ENCODE data around the gene CSAG1.
"Not testable (repeated sequence)": the region's sequence is repeated elsewhere in the genome, so short reads cannot be mapped to it uniquely, and the experiment has no call there.

DNA sequence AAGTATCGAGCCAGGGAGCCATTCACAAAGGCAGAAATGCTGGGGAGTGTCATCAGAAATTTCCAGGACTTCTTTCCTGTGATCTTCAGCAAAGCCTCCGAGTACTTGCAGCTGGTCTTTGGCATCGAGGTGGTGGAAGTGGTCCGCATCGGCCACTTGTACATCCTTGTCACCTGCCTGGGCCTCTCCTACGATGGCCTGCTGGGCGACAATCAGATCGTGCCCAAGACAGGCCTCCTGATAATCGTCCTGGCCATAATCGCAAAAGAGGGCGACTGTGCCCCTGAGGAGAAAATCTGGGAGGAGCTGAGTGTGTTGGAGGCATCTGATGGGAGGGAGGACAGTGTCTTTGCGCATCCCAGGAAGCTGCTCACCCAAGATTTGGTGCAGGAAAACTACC lies 3.0 kb upstream of the CSAG1 start:
- TF ChIP-seq, protein P1, sequence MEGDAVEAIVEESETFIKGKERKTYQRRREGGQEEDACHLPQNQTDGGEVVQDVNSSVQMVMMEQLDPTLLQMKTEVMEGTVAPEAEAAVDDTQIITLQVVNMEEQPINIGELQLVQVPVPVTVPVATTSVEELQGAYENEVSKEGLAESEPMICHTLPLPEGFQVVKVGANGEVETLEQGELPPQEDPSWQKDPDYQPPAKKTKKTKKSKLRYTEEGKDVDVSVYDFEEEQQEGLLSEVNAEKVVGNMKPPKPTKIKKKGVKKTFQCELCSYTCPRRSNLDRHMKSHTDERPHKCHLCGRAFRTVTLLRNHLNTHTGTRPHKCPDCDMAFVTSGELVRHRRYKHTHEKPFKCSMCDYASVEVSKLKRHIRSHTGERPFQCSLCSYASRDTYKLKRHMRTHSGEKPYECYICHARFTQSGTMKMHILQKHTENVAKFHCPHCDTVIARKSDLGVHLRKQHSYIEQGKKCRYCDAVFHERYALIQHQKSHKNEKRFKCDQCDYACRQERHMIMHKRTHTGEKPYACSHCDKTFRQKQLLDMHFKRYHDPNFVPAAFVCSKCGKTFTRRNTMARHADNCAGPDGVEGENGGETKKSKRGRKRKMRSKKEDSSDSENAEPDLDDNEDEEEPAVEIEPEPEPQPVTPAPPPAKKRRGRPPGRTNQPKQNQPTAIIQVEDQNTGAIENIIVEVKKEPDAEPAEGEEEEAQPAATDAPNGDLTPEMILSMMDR (IDR thresholded peaks at IDR 0.05): not testable (repeated sequence)
- not testable (repeated sequence) for TF ChIP-seq POLR2A (IDR thresholded peaks at IDR 0.05)

All from Peyer's patch (tissue), 4 donors.